GM21528 (cell line): ENCODE measurements around the gene DCLK1.

Experiments
- ATAC-seq: cut with Tn5 transposase; IDR thresholded peaks from one replicate; pipeline ENCODE4 v1.9.1; 2021; ENCODE audit warnings: mild to moderate bottlenecking, moderate library complexity; ENCODE audit not compliant: unreplicated experiment, low FRiP score

The DCLK1 gene

DNA sequence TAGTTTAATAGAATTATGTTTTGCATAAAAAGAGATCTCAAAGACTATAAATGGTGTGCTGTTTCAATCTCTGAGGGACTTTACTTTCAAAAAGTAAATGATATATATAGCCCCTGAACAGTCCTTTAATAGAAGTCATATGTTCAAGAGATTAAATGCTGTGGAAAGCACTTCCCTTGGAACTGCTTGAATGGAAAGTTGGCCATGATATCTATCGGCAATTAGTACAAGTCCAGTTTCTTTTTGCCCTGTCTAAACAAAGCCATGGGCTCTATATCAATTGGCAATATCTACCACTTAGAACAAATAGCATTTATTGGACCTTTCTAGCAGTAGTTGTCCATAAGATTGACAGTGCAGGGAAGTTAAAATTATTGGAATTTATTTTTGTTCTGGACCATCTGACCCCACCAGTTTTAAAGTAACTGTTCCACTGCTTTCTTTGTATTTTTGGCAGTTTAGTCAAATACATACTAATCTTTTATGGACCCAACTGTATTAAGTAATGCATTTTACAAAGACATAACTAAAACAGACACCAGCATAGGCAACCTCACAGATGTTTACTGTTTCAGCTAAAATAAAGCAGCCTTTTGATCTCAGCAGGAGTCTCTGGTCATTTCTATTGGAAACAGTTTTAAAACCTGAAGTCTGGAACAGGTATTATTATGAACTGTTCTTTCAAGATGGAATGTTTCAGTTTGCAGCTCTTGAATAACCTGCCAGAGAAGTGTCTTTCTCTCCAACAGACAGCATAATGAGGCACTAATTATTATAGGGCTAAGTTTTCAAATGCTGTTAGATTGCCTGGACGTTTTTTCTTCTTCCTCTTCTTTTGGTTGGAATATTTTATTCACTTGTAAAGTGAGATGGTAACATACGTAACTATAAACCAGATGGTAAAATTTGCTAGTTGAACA, 282.6 kb downstream of the DCLK1 start:
- no peak for ATAC-seq

DNA sequence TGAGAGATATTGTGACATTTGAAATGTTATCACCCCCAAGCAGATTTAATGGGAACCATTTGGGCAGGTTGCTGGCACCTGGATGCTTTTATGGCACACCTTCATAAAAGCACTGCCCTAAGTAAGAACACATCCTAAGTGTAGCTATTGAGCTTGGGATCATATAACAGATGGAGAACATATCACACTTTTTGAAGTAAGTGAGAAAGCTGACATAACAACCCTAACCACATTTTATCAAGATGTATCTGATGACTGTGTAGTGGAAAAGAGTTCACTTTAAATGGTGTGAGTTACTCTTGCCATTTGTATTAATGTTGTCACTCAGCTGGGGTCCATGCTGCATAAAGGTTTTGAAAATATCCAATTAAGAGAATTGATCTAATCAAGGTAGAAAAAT, 287.9 kb downstream of the DCLK1 start:
- ATAC-seq, result no peak

DNA sequence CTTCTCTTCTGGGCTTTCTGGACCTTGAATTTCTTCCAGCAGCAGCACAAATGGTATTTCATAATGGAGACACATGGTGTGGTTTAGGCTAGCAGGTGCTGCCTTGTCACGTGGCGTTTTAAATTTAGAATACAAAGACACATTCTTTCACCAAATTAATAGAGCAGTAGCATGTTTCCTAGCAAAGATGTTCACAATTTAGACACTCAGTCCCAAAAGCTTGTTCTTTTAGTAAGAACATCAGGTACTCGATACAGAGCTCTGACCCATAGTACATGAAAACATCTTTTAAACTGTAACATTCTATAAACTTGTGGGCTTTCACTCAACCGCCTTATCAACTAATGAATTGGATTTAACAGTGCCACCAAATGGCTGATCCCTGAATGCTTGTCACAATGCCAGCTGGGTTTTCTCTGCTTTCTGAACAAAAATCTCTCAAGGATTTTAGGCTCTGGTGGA, 290.1 kb downstream of the DCLK1 start:
- ATAC-seq, result no peak

DNA sequence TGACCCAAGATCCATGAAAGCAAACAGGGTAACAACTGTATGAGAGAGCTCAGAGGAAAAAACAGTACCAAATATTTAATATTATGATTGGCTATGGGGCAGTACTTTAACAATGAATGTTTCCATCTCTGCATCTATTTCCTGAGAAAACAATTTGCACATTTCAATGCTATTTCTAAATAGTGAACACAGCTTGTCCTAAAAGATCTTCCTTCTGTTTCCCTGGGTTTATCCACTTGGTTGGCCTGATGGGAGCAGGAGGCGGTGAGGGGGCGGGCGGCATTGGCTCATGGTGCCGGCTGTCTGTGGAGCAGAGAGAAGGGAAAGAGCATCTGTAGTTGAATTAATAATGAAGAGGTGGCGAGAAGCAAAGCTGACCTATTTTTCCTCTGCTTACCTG, 291.4 kb downstream of the DCLK1 start:
- ATAC-seq, result no peak

DNA sequence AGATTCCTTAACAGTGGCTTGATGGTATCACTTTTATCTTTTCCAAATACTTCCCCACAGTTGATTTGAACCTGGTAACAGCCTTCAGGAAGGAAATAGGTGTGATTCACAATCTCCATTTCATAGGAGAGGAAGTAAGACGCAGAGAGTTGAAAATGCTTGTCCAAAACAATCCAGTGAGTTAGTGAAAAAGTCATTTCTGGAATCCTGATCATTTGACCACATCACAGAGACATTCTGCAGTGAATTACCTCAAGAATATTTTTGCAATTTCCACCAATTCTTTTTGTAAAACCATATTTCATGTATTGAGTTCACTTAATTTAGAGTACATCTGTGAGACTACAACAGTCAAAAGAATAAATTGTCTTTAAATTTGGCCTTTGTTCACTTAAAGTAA, 292.8 kb downstream of the DCLK1 start:
- ATAC-seq, result no peak

DNA sequence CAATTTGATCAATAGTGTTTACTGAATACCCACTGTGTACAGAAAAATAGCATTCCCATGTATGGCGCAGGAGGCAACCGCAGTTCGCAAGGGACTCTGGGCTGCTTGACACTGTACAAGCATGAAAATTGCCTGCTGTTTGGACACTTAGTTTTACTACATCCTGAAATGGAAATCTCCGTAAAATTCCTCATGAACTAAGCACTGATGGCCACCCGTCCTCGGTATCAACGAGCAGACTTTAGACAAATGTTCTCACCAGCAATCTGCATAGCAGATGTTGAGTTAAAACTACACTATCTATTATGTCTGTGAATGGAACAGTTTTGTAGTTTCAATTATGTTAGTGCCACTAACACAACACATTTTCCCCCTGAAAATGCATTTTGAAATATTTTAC, 294.7 kb downstream of the DCLK1 start:
- ATAC-seq, result no peak

DNA sequence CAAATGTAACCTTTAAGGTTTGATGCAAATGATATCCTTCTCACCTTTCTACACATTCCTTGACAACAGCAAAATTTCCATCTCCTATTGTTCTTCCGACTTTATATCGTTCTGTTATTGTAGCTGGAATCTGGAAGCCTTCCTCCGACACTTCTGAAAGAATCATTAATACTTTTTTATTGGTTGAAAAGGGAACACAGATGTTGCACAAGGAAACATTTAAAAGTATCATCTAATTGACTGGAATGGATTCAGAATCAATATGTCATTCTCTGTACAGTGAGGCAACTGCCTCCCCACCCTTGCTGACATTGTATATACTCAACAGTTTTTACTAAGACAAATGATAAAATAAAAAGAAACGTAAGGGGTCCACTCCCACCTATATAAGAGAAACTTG, 295.2 kb downstream of the DCLK1 start:
- ATAC-seq, result no peak

DNA sequence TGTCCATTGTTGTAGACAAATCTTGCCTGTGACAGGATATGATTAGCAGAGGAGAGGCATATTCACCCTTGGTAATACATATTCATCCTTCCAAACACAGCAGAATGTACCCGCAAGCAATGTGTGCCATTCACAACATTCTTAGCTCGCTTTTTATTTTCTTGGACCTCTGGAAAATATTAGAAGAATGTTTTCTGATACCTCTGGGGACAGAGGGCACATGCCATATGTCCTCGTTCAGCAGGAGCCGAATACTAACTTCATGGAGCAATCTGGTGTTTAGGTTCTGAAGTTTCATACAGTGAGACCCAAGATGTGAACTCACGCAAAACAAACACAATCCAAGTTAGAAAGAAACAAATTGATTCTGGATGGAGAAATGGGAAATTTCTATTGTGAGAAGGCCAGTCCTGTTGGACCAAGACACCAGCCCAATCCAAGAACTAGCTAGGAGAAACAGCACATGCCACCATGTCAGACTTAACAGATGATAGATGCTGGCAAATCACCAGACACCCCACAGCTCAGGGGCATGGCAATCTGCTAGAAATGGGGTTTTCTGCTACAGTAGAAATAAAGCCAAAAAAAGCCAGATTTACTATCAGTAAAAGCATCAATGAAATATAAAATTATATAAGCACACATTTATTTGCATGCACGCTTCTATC, 297.4 kb downstream of the DCLK1 start:
- ATAC-seq, result no peak

DNA sequence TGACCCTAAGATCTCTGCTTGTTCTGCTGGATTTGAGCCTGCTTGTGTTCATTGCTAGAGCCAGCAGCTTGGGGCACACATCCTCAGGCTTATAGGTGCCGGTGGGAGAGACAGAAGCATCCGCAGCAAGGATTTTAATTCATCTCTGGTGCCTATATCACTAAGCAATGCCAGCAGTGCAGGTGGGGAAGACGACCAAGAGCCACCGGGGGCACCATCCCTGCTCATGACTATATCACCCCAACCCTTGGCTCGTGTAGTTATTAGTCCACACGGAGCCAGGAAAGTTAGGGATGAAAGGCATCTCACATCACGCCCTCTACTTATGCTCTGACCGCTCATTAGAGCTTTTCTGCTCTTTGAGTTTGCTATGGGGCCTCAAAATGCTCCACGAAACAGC, 298.2 kb downstream of the DCLK1 start:
- no peak for ATAC-seq

DNA sequence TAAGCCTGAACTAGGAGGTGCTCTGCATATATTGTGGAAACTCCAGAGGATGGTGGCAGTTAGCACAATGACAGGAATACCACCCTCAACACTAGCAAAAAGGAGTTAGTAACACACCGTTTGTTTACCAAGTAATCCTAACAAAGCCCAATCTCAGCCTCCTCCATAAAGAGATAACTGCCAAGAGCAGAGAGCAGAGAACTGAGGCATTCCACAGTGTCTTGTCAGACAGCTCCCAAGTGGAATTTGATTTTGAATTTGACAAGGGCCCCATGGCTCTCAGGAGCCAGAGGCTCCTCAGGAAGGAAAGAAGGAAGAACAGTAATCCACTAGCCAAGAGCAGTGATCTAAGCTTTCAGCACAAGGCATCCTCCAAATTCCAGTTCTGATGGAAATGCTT, 298.6 kb downstream of the DCLK1 start:
- no peak for ATAC-seq

DNA sequence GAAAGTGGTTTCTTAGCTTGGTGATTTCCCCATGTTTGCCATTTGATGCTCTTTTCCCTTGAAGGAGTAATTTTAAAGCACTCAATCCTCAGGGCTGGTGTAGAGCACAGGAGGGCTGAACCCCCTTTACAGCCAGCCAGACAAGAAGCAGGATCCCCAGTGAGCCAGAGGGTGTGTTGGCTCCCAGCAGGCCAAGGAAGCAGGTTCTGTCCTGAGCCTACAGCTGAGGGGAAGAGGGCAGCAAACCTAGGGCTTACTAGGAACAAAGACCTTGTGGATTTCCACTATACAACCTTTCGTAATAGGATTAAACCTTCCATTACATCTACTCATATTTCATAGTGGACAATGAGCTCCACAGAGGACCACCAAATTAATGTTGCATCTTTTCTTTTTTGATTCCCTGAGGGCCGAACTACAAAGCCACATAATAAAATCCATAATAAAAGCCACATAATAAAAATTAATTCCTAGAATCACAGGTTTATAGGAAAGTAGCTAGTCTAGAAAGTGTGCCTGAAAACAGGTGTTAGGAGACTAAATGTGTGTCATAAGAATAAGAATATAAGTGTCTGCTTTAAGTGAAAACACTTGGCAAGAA, 300.2 kb downstream of the DCLK1 start:
- ATAC-seq, result no peak

DNA sequence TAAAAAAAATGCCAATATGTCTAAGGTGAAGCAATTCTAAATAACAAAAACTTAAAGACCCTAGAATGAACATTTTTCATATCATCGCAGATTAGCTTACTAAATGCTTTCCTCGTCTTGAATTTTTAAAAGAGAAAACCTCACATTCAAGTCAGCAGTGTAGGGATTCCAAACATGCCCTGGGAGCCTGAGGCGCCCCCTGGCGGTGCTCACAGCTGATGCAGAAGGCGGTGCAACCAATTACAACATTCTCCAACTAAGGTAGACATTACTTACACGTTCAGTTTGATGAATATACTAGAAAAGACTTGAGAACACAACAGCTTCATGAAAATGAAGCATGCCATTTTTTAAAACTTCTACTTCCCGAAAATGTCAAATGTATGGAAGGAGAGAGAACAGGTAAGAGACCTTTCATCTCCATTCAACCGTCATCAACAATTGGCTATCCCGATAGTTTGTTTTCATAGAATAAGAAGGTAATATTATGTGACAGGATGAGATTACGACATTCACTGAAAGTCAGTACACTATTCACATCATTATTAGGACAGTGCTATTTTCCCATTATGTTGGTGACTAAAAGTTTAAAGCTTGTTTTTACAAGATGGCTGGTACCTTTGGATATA, 304.4 kb downstream of the DCLK1 start:
- ATAC-seq, result no peak

DNA sequence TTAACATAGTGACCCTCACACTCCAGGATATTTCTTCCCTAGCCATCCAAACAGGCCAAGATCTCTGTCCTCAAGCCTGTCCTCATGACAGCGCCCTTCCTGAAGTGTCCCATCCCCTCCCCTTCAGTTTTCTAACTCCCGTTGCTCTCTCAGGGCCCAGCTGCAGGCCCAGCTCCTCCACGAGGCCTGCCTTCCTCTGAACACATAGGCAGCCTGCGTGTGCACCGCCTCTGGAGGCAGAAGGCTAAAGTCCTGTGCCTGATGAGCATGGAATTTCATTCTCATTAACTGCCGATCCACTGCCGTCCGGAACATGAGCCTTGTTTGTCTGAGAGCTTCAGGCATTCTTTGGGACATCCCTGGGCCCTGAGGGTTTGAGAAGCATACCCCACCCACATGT, 306.4 kb downstream of the DCLK1 start:
- ATAC-seq, result no peak

DNA sequence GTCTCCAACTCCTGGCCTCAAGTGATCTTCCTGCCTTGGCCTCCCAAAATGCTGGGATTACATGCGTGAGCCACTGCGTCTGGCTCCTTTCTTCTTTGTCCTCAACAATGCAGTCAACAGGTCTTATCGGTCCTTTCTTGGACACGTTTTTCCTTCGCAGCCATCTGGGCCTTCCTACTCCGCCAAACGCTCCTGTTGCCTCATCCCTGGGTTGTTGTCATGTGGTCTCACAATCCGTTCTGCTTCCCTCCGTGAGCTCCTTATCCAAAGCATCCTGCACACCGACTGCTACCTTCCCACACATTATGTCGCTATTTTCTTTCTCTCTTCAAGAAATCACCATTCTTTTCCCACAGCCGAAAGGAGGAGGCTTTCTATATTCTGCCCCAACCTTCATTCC, 306.8 kb downstream of the DCLK1 start:
- ATAC-seq, result no peak

DNA sequence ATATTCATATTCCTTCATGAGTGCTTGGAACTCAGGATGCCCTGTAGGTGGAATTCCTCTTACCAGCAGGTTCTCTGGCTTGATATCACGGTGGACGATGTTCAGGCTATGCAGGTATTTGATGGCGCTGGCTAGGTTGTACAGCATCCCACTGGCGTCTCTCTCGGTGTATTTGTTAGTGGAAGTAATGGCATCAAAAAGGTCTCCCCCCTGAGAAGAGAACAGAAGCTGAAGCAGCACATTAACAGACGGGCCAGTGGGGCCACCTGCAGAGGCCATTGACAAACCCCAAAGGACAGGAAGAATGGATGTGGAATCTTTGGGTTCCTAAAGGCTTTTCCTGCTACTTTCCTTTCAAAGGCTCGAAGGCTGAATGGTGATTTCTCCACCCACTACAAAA, 308.5 kb downstream of the DCLK1 start:
- ATAC-seq, result no peak

DNA sequence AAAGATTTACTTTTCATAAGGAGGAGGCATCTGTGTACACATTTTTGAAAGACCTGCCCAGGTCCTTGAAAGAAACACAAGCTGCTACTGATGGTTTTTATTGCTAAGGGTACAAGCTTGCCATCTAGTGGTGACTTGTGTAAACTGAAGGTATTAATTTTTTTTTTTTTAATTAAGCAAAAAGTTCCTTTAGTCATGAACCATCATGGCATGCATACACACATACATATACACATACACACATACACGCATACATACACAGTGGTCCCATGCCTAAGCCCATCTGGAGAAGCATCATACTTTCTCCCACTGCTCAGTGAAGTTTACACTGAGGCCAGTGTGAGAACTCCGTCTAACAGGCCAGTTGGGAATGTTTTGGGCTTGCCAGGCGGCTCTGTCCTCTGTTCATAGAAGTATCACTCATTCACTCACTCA, 312.5 kb downstream of the DCLK1 start:
- ATAC-seq, result no peak

DNA sequence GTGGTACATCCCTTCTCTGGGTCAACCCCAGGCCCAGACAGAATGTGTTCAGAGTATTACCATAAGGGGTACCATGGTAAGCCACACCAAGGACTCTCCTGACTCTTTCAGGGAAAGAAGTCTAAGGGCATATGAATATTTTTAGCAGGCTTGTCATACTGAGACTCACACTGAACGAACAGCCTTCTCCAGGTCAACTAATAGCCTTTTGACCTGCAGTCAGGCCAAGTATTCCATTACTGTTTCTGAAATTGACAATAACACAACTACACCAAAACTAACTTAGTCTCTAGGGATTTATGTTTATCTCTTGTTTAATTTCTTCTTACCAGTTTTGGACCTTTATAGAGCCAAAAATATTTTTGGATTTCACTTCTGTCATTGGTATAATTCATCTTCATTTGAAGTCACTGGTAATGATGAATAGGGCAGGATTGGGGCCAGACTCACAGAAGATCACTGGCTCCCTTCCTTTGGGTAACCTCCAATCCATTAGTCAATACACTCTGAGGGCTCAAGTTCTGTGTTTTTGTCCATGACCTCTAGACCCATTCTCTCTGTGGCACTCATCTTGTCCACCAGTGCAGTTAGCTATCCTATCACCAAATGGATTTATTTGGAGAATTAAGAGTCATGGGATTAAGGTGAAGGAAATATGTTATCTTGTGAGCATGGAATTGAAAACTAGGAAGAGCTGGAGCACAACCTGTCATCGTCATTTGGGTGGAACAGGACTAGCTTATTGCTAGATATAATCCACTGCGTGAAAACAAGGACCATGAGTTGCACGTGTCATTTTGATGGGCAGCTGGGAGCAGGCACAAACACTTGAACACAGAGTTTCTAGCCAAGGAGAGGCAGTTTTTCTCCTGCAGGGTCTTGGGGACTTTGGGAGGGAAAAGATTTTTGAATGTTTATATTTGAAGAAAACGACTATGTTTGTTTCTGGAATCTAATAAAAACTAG, 313.3 kb downstream of the DCLK1 start:
- no peak for ATAC-seq

DNA sequence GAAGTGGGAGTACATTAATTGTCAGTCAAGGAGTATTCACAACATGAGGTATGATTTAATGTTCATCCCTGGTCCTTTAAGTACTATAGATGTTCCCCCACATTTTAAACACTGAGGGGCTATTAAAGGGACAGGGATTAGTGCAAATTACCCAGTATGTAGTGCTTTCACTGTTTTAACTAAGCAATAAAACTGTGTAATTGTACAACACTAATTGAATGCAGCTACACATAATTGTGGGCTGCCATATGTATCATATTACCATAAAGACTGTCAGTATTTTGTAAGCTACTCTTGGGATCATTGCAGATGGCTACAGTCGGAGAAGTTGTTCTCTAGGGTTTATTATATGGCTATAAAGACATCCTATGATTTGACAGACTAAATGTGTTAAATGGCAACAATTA, 316.6 kb downstream of the DCLK1 start:
- no peak for ATAC-seq

DNA sequence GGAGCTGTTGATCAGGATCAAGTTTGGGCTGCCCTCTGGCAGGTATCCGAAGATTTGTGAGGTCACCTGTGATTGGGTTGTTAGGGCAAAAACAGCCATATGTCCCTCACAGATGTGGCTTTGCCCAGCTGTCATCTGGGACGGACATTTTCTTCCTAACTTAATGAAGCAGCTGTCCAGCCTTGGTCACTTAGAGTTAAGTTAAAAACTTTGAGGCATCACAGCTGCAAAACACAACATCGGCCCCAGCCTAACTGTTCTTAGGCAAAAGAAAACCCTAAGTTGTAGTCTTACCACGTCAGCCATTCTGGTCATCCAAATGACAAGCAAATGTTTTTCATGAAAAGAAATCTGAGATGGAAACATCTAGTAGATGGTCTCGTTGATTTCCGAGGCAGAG, 318.4 kb downstream of the DCLK1 start:
- no peak for ATAC-seq

DNA sequence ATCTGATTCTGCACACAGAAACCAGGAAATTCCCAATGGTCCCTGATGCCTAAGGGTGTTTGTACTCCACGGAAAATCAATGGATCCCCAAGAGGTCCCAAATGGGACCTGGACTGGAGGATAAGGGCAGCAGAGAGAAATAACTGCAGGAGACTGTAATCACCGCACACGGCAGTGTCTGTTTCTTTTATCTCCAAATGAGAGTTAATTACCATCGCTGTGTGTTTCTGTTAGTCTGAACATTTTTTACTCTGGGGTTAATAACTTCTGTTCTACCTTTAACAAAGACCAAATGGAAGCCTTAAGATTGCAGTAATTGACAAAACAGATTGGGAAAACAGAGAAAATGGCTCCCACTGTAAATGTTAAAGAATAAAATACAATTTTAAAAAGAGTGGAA, 320.9 kb downstream of the DCLK1 start:
- no peak for ATAC-seq
